HG02840 (cell line): ENCODE measurements around the gene SEC23A.
"Not testable (repeated sequence)": the region's sequence is repeated elsewhere in the genome, so short reads cannot be mapped to it uniquely, and the experiment has no call there.

Experiments
- ATAC-seq: cut with Tn5 transposase; IDR thresholded peaks from one replicate; pipeline ENCODE4 v1.9.1; 2021; ENCODE audit warnings: mild to moderate bottlenecking, moderate library complexity, moderate number of reproducible peaks; ENCODE audit not compliant: unreplicated experiment, low FRiP score

SEC23A gene

DNA sequence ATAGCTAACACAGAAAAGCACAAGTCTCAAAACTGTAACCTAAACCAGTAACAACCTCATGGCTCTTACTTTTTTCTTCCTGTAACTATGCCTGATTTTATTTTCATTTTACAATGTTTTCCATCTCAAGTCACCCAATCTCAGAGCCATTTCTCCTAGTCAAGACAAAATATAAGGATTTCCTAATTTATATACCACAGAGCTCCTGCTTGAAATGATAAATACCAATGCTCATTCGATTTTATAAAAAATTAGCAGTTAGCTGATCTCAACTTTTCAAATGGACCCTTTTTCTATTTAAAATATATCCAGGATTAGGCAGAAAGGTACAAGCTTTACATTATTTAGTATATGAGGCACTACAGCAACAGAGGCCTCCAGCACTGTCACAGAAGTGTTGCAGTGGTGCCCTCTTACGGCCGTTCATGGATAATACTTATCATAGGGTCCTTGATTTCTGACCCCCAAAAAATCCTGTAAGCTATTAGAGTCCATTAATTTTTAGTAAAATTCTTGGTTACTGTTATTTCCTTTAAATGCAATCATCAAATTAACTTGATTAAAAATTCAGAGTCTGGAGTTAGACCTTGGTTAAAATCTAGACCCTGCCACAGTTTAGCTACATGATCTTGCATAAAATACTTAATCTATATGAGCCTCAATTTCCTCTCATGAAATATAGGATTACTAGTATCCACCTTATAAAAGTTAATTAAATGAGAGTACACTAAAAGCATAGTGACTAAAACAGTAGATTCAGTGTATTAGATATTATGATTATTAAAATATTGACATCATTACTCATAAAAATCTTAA lies 68.3 kb downstream of the SEC23A start:
- no peak for ATAC-seq

DNA sequence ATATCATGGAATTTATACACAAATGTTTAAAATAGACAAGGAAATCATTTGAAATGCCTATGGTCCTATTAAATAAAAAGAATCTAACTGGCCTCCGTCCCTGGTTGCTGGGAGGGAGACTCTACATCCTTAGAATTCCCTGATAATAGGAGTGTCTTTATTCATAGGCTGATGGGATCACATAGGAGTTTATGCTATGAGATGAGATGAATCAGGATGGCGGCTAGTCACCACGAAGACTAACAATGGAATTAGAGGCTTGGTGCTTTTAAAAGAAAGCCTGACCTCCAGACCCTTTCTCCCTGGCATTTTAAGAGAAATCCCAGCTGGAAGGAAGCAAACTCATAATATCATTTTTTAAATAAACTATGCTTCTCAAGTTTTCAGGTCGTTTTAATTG lies 69.7 kb downstream of the SEC23A start:
- no peak for ATAC-seq

DNA sequence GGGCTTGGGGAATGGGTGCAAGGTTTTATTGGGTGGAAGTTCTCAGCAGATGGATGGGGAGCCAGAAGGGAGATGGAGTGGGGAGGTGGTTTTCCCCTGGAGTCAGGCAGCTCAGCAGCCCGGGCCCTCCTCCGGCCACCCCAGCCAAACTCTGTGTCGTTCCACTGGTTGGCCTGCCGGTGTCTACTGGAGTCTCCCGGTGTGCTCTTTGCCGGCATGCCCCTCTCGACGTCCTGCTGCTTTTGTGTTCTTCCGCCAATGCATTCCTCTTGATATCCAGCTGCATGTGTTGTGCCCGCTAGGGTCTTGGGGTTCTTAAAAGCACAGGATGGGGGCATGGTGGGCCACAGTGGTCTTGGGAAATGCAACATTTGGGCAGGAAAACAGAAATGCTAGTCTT lies 72.8 kb downstream of the SEC23A start:
- no peak for ATAC-seq

DNA sequence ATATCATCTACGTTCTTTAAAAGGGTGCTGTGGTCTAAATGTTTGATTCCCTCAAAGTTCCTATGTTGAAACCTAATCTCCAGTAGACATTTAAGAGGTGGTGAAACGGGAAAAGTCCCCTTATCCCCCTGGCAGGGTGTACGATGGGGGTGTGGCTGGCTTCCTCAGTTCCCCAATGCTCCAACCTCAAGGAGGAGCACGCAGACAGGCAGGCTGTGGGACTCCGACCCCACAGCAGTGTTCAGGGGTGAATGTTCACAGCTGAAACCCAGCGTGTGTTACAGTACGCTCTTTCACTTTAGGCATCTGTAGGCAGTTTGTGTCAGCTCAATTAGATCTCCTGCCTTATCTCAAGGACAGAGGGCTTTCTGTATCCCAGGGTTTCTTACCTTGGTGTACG lies 73.2 kb downstream of the SEC23A start:
- no peak for ATAC-seq

DNA sequence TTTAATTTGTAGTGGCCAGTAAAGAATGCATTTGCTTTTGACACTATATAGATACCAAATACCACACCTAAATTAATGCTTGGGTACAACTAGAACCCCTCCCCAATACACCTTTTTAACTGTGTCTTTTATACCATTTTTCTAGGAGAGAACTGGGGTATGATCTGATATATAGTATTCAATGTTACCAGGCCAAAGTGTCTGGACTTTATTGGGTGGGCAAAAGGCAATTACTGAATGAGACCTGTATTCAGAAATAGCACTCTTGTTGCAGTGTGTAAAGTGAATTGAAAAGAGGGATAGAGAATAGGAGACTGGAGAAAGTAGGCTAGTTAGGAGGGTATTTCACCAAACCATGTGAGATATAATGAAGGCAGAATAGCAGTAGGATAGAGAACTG lies 74.4 kb downstream of the SEC23A start:
- ATAC-seq, result no peak

DNA sequence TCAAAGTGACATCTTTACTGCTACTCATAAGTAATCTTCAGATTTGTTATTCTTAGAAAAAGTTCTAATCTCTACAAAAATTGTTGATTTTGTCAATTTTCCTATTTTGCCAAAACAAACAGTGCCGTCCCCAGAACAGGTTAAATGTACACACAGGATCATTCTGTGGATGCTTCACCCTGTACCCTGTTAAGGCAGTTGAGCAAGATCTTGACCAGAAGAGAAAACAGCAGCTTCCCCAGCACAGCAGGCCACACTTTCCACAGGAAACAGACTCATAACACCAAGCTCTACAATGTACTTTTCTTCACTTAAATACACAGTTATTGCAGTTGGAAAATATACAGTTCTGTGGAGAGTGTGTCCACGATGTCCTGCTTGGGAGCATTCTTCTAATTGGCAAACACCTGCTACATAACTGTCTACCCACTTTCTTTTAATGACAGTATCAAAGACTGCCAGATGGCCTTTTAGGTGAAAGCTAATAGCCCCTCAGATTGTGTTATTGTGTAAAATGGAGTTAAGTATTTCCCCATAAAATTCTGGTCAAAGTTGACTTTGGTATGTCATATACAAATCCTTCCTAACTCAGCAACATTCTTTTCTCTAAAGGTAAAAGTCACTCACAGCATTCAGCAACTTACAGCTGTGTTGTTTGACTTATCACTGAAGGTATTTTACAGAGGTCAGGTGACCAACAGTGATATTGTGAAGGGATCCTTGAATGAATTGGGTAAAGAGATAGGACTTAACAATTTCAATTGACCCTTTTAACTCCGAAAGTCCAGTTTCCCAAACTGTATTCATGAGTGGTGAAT lies 77.0 kb downstream of the SEC23A start:
- ATAC-seq, result no peak

DNA sequence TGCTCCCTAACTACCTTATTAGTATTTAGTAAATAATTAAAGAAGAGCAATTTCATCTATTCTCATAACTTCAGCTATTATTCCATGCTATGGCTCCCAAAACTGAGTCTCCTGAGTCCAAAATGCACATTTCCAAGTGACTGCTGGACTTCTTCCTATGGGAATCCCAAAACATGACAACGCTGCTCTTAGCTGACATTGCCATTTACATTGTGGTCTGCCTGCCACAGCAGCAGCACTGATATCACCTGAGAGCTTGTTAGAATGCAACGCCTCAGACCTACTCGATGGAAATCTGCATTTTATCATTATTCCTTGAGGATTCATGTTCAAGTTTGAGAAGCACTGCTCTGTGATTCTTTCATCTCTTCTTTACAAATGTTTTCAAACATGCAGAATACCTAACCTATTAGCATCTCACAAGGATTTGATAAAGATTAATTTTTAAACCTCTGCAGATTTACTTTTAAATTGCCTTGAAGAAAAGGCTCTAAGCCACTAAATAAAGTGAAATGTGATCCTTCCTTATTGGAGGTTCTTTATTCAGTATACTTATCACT lies 77.7 kb downstream of the SEC23A start:
- ATAC-seq, result no peak

DNA sequence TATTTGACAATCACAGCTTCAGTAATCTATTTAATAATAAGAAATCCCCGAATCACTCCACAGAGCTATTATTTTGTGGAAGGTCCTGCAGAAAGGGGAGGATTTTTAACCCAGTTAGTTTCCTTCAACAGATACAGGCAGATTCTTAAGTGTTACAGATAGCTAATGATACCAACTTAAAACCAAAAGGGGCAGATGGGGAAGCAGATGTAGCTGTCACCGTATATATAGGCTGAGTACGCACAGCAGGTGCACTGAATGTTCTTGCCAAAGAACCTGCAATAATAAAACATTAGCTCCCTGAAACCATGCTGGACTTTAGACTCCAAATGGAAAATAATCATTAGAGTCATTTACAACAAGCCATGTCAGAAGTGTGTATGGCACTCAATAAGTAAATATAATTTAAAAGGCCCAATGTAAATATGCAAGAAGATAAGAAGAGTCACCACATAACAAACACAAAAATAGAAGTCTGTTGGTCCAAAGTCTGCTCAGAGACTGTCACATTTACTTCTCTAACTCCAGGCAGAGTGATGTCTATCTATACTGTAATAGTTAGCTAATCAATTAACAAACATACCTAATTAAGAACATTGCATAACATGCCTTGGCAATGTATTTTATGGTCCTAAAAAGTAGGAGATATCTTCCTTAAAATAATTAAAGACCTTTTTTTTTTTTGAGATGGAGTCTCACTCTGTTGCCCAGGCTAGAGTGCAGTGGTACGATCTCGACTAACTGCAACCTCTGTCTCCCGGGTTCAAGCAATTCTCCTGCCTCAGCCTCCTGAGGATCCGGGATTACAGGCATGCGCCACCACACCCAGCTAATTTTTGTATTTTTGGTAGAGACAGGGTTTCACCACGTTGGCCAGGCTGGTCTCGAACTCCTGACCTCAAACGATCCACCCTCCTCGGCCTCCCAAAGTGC lies 78.8 kb downstream of the SEC23A start:
- ATAC-seq, result no peak

DNA sequence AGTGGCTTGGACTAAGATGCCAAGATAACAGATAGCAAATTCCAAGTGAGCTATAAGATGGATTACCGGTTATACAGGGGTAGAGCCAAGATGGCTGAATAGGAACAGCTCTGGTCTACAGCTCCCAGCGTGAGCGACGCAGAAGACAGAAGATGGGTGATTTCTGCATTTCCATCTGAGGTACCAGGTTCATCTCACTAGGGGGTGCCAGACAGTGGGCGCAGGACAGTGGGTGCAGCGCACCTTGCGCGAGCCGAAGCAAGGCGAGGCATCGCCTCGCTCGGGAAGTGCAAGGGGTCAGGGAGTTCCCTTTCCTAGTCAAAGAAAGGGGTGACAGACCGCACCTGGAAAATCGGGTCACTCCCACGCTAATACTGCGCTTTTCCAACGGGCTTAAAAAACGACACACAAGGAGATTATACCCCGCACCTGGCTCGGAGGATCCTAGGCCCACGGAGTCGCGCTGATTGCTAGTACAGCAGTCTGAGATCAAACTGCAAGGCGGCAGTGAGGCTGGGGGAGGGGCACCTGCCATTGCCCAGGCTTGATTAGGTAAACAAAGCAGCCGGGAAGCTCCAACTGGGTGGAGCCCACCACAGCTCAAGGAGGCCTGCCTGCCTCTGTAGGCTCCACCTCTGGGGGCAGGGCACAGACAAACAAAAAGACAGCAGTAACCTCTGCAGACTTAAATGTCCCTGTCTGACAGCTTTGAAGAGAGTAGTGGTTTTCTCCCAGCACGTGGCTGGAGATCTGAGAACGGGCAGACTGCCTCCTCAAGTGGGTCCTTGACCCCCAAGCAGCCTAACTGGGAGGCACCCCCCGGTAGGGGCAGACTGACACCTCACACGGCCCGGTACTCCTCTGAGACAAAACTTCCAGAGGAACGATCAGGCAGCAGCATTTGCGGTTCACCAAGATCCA lies 85.7 kb downstream of the SEC23A start:
- not testable (repeated sequence) for ATAC-seq

DNA sequence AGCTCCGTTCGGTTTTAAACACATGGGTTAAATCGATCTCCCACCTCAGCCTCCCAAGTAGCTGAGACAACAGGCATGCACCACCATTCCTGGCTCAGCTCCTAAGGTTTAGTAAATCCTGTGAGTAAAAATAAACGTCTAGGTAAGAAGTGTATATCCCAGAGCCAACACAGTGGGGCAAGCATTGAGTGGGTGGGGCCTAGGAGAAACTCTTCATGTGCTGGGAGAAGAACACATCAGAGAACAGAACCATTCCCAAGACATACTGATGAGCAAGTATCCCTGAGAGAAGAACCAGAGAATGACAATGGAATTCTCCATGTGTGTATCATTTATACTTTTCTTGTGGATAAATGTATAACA lies 86.3 kb downstream of the SEC23A start:
- ATAC-seq, result no peak

DNA sequence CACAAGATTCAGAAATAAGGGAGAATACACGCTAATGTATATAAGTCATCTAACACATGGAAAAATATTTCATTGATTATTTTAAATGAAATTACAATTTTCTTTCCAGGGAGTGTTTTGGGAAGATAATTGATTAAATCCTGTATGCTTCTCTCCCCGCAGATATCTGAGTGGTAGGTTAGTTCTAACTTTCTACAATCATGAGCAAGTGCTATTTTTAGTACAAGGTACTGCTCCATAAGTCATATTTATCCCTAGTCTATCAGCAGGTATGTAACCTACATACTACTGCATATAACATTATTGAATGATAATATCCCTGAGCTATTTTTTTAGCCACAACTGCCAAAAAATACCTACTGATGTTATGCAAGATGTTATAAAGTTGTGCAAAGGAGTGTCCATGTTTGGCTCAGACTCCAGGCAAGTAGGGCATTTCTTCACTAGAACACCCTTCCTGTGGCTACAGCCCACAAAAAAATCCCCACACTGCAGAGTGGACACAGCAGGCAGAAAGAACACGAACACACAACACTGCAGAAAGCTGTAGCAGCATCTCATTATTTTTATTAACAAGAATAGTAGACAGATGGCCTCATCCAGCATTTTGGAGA lies 87.0 kb downstream of the SEC23A start:
- ATAC-seq, result no peak

DNA sequence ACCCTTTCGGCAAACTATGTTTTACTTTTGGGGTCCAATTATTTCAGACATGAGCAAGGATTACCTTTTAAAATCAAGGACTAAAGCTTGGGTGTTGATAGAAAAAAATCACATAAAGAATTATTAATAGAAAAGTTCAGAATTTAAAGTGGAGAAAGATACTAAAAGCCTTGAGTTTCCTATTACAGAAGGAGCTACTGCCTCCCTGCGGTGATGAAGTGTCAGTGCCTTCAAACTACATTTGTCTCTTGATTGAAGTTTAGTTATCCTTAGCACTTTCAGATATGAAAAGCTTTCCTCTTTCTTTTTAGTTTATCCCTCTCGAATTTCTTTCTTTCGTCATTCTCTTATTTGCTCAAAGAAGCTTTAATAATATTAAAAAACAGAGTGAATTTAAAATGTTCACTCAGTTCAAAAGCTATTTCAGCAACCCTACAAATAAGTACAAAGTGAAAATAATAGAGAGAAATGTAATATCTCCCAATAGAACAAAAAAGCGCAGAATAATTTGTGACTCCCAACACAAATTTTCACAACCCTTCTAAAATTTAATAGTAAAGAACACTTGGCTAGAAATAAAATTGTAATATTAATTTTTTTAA lies 87.6 kb downstream of the SEC23A start:
- ATAC-seq, result no peak

DNA sequence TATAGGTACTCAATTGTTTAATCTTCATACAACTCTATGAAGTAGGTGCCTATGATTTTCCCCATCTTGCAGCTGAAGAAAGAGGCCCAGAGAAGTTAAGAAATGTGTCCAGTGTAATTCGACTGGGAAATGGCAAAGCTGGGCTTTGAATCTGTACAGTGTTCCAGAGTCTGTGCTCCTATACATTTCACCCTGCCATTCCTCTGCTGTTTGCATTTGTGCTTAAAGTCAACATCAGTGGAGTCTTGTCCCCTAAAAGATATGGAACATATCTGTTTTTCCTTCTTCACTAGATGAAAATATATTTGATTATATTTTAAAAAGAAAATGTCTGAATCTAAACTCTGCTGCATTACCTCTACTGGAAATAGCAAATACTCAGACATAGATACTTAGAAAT lies 88.6 kb downstream of the SEC23A start:
- no peak for ATAC-seq

DNA sequence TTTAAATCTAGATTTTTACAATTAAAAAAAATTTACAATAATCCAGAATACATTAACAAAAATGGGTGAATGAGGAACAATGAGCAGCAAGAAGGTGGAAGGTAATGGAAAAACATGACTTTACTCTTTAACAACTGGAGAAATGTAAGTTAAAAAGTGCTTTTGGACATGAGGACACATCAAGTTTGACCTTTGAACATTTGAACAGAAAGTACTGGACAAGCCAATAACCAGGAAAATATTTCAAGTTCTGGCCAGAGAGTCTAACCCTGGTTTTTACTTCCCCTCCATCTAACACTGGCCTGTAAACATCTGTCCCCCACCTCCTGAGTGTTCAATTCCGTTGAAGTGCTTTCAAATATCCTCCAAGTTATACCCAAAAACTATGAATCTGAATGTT lies 94.1 kb downstream of the SEC23A start:
- not testable (repeated sequence) for ATAC-seq

DNA sequence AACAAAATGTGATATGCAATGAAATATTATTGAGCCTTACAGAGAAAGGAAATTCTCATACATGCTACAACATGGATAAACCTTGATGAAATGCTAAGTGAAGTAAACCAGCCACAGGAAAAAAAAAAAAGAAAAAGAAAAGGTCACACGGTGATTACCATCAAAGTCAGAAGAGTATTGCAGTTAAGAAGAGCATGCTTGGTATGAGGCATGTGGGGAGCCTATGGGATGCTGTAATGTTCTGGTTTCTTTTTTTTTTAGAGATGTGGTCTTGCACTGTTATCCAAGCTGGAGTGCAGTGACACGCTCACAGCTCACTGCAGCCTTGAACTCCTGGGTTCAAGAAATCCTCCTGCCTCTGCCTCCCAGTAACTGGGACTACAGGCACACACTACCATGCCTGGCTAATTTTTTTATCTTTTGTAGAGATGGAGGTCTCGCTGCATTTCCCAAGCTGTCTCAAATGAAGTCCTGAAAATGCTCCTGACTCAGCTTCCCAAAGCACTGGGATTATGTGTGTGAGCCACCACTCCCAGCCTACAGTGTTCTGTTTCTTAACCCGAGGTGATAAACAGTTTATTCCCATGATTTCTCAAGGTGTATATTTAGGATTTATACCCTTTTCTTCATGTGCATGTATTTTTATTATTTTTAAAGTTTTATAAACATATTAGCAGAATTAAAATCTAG lies 96.2 kb downstream of the SEC23A start:
- ATAC-seq, result no peak

DNA sequence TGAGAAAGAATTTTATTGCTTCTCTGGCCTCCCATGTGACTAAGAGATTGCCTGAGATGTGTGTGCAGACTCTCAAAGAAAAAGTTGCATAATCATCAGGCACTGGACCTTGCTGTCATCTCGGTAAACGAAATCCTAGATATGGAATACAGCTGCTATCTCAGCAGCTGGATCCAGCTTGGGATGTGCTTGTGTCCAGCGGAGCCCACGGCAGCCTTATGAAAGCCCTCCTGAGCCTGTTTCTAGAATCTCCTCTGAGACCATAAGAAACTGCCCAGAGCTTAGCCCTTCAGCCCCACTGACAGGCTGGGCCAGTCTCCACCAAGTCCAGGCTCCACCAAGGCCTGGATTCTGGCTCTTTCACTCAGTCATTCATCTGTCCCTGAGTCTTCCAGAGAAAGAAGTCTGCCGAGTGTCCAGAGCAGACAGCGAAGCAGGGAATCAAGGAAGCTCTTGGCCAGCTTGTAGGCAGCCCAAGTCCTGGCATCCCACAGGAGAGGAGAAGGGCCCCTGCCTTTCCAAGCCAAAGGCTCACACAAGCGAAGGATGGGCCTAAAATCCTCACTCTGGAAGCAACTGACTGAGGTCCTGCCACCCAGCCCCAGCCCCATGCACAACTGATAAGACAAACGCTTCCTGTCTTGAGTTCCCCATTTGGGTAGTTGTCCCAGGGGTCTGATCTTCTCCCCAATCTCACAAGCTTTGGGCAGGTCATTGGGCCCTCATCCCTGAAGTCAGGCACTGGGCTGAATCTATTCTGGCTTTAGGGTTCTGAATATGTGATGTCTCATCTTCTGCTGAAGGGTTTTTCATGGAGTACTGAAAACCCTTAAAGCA lies 97.8 kb downstream of the SEC23A start:
- ATAC-seq, result no peak

DNA sequence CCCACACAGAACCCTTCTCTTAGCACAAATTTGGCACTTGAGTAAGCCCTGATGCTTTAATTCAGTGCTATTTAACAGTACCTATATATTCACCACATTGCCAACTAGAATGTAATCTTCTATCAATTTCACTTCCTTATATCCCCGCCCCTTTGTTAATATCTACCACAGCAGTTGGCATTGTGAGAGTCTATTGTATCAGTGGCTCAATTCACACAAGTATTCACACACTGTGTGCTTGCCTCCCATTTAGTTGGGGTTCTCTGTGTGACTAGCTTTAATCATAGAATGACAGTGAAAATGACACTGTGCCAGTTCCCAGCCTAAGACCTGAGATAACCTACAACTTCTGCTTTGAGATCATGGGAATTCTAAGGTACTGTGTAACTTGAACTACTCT lies 103.1 kb downstream of the SEC23A start:
- no peak for ATAC-seq
